Esophagus squamous epithelium (tissue), 5 donors: ENCODE measurements around the gene MBOAT1. TPM values are rescaled to one million over a fixed set of nuclear protein-coding genes. Genes with fewer than 3 reads are reported as not detected.
A peak's percentile ranks its signal among the peaks of the same experiment; 100 is the strongest.

Experiments
- DNase-seq: peaks from one replicate; lab custom pipeline; 2025; lab: John Stamatoyannopoulos, UW
- H3K27ac ChIP-seq, 4 donors: fragments of 200-600 bp; sonication (generic); one replicate each; pipeline ENCODE4 v1.5.1; 2016 to 2019; ENCODE audit warnings: mild to moderate bottlenecking in 1 of 4
- H3K27me3 ChIP-seq, 4 donors: fragments of 200-600 bp; sonication (generic); 1 replicate in 3 of 4; 2 replicates in 1 of 4; pipeline versions ENCODE4 v1.5.1 to v1.6.0; 2017 to 2021; ENCODE audit warnings: antibody characterized with exemption in 1 of 4
- H3K36me3 ChIP-seq, 3 donors: fragments of 200-600 bp; sonication (generic); one replicate each; pipeline ENCODE4 v1.5.1; 2016 to 2019
- H3K4me1 ChIP-seq, 3 donors: fragments of 200-600 bp; sonication (generic); one replicate each; pipeline ENCODE4 v1.5.1; 2017 to 2019
- H3K4me3 ChIP-seq, 4 donors: fragments of 200-600 bp; sonication (generic); 1 replicate in 3 of 4; 2 replicates in 1 of 4; pipeline ENCODE4 v1.5.1; 2016 to 2019; ENCODE audit warnings: mild to moderate bottlenecking in 2 of 4, moderate library complexity in 1 of 4
- H3K9me3 ChIP-seq, 3 donors: fragments of 200-600 bp; sonication (generic); one replicate each; pipeline ENCODE4 v1.5.1; 2016 to 2019
- POLR2A ChIP-seq, 4 donors: fragments of 450-650 bp; IDR thresholded peaks; one replicate each; pipeline ENCODE4 v1.6.1; 2017; ENCODE audit warnings: antibody characterized with exemption in 4 of 4, mild to moderate bottlenecking in 4 of 4, moderate library complexity in 3 of 4
- WGBS, 2 donors: methylation state at CpG; one replicate each; pipeline ENCODE4 v1.1.5; 2018; 5-methylcytosine and 5-hydroxymethylcytosine counted together
- intact Hi-C: fragments of 100-400 bp; cut with DNase I; formaldehyde crosslinking; loops from one replicate; pipeline ENCODE4 v1.15.0; 2022
- total RNA-seq, 4 donors: library from RNA; depleted of rRNA; stranded (reverse); fragments of >200 nt; gene quantifications; one replicate each; pipeline ENCODE4 v1.1.0, GENCODE V29; 2016
- TF ChIP-seq, protein P1 (sequence below), 6 experiments: fragments of 450-650 bp in 4 of 6; fragments of 200-600 bp in 2 of 6; sonication (generic) in 2 of 6; IDR thresholded peaks; one replicate each; pipeline ENCODE4 v1.5.1; 2016 to 2019; ENCODE audit warnings: antibody characterized with exemption in 6 of 6, mild to moderate bottlenecking in 4 of 6, moderate library complexity in 4 of 6
- donor health status: DM: yes; HTN: yes; CAD: no.

MBOAT1 gene
- total RNA-seq, 4 donors from 2014 or later = 5.2 to 12.8 (median 12.0) TPM

DNA sequence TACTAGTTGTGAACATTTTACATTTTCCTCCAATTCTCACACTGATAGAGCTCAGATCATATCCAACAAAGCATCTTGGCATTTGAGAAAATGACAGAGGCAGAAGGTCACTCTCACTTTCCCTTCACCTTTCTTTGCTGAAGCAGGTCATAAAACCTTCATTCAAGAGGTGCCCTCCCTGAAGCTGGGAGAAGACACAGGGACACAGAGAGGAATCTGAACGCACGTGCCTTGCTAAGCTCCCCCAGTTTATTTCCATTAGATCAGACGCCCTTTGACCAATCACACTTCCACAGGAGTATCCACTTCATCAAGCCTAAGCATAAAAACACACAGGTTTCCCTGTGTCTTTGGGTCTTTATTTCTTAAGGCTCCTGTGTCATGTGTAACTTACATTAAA, 9.2 kb upstream of the MBOAT1 start:
- no peaks in the 10 kb centered on the region for H3K9me3 ChIP-seq
- DNase-seq = no peak
- 78% methylated on average over 3 of the region's 3 CpGs for WGBS, 2 donors
- no peaks in the 10 kb centered on the region for H3K27me3 ChIP-seq
- H3K36me3 ChIP-seq = no peaks in the 10 kb centered on the region
- peaks cover 0 to 26% (median 12%) of the 10 kb centered on the region in 3 donors for H3K4me1 ChIP-seq
- intact Hi-C loops = no loop called here
- no peak overlapping the region for H3K27ac ChIP-seq
- TF ChIP-seq POLR2A (IDR thresholded peaks at IDR 0.05) = no peak
- TF ChIP-seq, protein P1, sequence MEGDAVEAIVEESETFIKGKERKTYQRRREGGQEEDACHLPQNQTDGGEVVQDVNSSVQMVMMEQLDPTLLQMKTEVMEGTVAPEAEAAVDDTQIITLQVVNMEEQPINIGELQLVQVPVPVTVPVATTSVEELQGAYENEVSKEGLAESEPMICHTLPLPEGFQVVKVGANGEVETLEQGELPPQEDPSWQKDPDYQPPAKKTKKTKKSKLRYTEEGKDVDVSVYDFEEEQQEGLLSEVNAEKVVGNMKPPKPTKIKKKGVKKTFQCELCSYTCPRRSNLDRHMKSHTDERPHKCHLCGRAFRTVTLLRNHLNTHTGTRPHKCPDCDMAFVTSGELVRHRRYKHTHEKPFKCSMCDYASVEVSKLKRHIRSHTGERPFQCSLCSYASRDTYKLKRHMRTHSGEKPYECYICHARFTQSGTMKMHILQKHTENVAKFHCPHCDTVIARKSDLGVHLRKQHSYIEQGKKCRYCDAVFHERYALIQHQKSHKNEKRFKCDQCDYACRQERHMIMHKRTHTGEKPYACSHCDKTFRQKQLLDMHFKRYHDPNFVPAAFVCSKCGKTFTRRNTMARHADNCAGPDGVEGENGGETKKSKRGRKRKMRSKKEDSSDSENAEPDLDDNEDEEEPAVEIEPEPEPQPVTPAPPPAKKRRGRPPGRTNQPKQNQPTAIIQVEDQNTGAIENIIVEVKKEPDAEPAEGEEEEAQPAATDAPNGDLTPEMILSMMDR (IDR thresholded peaks at IDR 0.05) = no peak
- no peak overlapping the region for H3K4me3 ChIP-seq

DNA sequence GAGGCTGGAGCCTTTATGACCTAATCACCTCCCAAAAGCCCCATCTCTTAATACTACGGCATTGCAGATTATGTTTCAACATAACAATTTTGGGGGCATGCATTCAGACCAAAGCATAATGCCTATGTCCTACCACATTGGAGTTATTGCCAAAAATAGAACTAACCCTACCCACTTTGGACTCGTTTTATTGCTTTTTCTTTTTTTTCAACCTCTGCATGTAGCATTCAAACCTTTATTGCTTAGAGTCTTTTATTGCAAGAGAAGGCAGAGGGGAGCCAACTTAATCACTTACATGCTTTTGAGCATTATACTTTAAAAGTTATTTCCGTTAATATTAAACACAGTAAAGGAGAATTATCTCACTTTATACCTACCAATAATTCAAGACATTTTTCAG, 8.1 kb upstream of the MBOAT1 start:
- intact Hi-C loops = no loop called here
- WGBS, 2 donors = 77 to 79% methylated on average over 3 of the region's 3 CpGs
- no peak for TF ChIP-seq POLR2A (IDR thresholded peaks at IDR 0.05)
- TF ChIP-seq, protein P1 (IDR thresholded peaks at IDR 0.05) = no peak

DNA sequence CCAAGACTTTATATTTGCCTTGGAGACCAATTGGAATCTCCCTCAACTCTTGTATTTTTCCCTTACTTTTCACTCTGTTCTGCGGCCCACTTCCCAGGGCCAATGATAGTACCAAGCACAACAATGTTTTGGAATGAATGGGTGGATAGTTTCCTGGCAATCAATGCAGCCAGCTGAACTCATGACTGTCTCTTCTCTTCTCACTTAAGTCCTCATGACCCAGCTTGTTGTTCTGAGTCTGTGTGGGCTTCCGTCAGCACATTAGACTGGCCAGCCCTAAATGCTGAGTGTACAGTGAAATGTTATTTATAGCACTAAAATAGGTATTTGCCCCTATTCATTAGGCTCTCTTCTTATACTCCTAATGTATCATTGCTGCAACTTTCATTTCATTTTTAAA, 5.6 kb upstream of the MBOAT1 start:
- peaks cover 0 to 37% (median 19%) of the 10 kb centered on the region in 3 donors for H3K4me1 ChIP-seq
- intact Hi-C loops = no loop called here
- no peaks in the 10 kb centered on the region for H3K36me3 ChIP-seq
- peak overlapping the region; percentile 53 to 85 (median 65) for H3K27ac ChIP-seq
- no peaks in the 10 kb centered on the region for H3K27me3 ChIP-seq
- H3K4me3 ChIP-seq = no peak overlapping the region
- no peak for DNase-seq
- TF ChIP-seq, protein P1 (IDR thresholded peaks at IDR 0.05) = no peak
- no peak for TF ChIP-seq POLR2A (IDR thresholded peaks at IDR 0.05)
- WGBS, 2 donors = 42 to 55% methylated on average over 2 of the region's 2 CpGs
- no peaks in the 10 kb centered on the region for H3K9me3 ChIP-seq

More for the DNA sequence above, 8.1 kb upstream of the MBOAT1 start:
- Histone ChIP-seq H3K4me3 (no peak overlapping the region), H3K27ac (no peak overlapping the region), H3K4me1 (peaks cover 0 to 28% (median 12%) of the 10 kb centered on the region in 3 donors), H3K9me3 (no peaks in the 10 kb centered on the region), H3K36me3 (no peaks in the 10 kb centered on the region), H3K27me3 (no peaks in the 10 kb centered on the region)
- DNase-seq = no peak

DNA sequence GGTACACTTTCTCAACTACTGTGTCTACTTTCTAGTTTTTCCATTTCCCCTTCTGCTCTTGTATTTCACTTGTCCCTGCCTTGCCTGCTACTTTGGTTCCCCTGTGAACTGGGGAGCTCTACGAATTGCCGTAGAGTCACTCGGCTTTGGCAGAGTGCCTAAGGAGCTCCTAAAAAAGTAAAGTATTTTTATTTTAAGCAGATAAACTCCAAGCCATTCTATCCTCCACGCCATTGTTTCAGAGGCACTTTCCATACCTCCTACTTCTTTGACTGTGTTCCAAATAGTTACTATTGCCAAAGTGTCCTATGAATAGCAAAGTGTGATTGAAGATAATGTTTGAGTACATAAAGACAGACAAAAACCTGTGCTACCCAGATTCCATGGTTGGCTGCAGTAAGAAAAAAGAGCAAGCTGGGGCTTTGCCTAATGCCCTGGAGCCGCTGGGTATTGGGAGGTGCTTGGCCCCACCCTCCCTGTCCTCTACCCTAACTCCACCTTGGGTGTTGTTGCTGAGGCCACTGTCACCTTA, 5.1 kb upstream of the MBOAT1 start:
- H3K27me3 ChIP-seq = no peaks in the 10 kb centered on the region
- H3K36me3 ChIP-seq = no peaks in the 10 kb centered on the region
- no peak for DNase-seq
- intact Hi-C loops = no loop called here
- TF ChIP-seq, protein P1 (IDR thresholded peaks at IDR 0.05) = no peak
- no peak for TF ChIP-seq POLR2A (IDR thresholded peaks at IDR 0.05)
- peak overlapping the region in 3 of 4 donors; percentile 1 to 10 (median 7) for H3K4me3 ChIP-seq
- no peaks in the 10 kb centered on the region for H3K9me3 ChIP-seq
- WGBS, 2 donors = 12 to 32% methylated on average over 5 of the region's 5 CpGs
- peaks cover 0 to 39% (median 19%) of the 10 kb centered on the region in 3 donors for H3K4me1 ChIP-seq
- H3K27ac ChIP-seq = peak overlapping the region; percentile 53 to 85 (median 65)

DNA sequence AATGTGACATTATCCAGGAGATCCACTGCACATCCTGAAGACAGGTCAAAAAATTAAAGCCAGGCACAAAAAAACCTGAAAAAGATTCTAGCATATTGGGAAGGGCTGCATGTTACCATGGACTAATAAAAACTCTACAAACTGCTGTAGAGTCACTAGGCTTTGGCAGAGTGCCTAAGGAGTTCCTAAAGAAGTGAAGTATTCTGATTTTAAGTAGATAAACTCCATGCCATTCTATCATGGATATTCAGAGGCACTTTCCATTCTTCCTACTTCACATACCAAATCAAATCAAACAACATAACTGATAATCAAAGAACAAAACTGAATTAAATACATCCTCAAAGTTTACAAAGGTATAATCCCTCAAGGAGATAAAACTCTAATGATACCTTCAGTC, 3.0 kb upstream of the MBOAT1 start:
- no peaks in the 10 kb centered on the region for H3K9me3 ChIP-seq
- intact Hi-C loops = no loop called here
- no peaks in the 10 kb centered on the region for H3K36me3 ChIP-seq
- DNase-seq = no peak
- H3K4me1 ChIP-seq = peaks cover 6 to 52% (median 25%) of the 10 kb centered on the region in 3 donors
- H3K27ac ChIP-seq = no peak overlapping the region
- H3K4me3 ChIP-seq = no peak overlapping the region
- TF ChIP-seq, protein P1 (IDR thresholded peaks at IDR 0.05) = no peak
- no peak for TF ChIP-seq POLR2A (IDR thresholded peaks at IDR 0.05)
- H3K27me3 ChIP-seq = no peaks in the 10 kb centered on the region
